GM23338 (cell line): ENCODE measurements around the gene KCNJ6. TPM values are rescaled to one million over a fixed set of nuclear protein-coding genes. Genes with fewer than 3 reads are reported as not detected.

Experiments
- ATAC-seq: fragments of 200-7000 bp; cut with Tn5 transposase; 3 replicates; pipeline ENCODE4 v1.9.1; 2020
- DNase-seq: peaks from one replicate; pipeline ENCODE4 v3.0.0-alpha.2; 2015; ENCODE audit warnings: low spot score
- H2AFZ ChIP-seq: fragments of 200-600 bp; sonication (generic); 2 replicates; pipeline ENCODE4 v1.8.0; 2016; ENCODE audit warnings: antibody characterized with exemption, mild to moderate bottlenecking, moderate library complexity
- H3F3A ChIP-seq: fragments of 200-600 bp; sonication (generic); replicated peaks from 2 replicates; pipeline ENCODE4 v1.8.0; 2017; ENCODE audit warnings: antibody characterized with exemption, mixed run types, low read depth
- H3K27ac ChIP-seq: fragments of 200-600 bp; sonication (generic); 2 replicates; pipeline ENCODE4 v1.6.1; 2016; ENCODE audit warnings: low read depth
- H3K27me3 ChIP-seq: fragments of 200-600 bp; sonication (generic); 2 replicates; pipeline ENCODE4 v1.8.0; 2016; ENCODE audit warnings: mild to moderate bottlenecking, mixed run types, moderate library complexity; ENCODE audit not compliant: insufficient read depth
- H3K36me3 ChIP-seq: fragments of 200-600 bp; sonication (generic); 2 replicates; pipeline ENCODE4 v1.8.0; 2016; ENCODE audit warnings: mild to moderate bottlenecking; ENCODE audit not compliant: insufficient read depth
- H3K4me1 ChIP-seq: fragments of 200-600 bp; sonication (generic); 2 replicates; pipeline ENCODE4 v1.8.0; 2016; ENCODE audit warnings: mild to moderate bottlenecking, moderate library complexity; ENCODE audit not compliant: insufficient read depth
- H3K4me2 ChIP-seq: fragments of 200-600 bp; sonication (generic); 2 replicates; pipeline ENCODE4 v1.7.1; 2017; ENCODE audit warnings: mixed run types
- H3K4me3 ChIP-seq: fragments of 200-600 bp; sonication (generic); 2 replicates; pipeline ENCODE4 v1.6.1; 2016; ENCODE audit warnings: mixed run types
- H3K79me2 ChIP-seq: fragments of 200-600 bp; sonication (generic); replicated peaks from 2 replicates; pipeline ENCODE4 v1.8.0; 2017; ENCODE audit warnings: mild to moderate bottlenecking; ENCODE audit not compliant: insufficient read depth
- H3K9me2 ChIP-seq: fragments of 200-600 bp; sonication (generic); 2 replicates; pipeline ENCODE4 v1.8.0; 2017; ENCODE audit not compliant: insufficient read depth
- H4K20me1 ChIP-seq: fragments of 200-600 bp; sonication (generic); replicated peaks from 2 replicates; pipeline ENCODE4 v1.8.0; 2017; ENCODE audit warnings: mild to moderate bottlenecking; ENCODE audit not compliant: insufficient read depth
- H3K27ac Mint-ChIP-seq: 2 replicates; pipeline ENCODE4 v1.8.0; 2020; ENCODE audit warnings: inconsistent platforms, mild to moderate bottlenecking, moderate library complexity, mixed read lengths
- H3K27me3 Mint-ChIP-seq: 3 replicates; pipeline ENCODE4 v1.8.0; 2022; ENCODE audit warnings: low read depth, mild to moderate bottlenecking, moderate library complexity, mixed read lengths, inconsistent platforms; ENCODE audit not compliant: insufficient read depth, poor library complexity
- H3K36me3 Mint-ChIP-seq: 3 replicates; pipeline ENCODE4 v1.8.0; 2021; ENCODE audit warnings: low read depth, mild to moderate bottlenecking, inconsistent platforms, moderate library complexity, mixed read lengths
- H3K4me1 Mint-ChIP-seq: 3 replicates; pipeline ENCODE4 v1.8.0; 2020; ENCODE audit warnings: mild to moderate bottlenecking, inconsistent platforms, mixed read lengths
- H3K4me3 Mint-ChIP-seq: 3 replicates; pipeline ENCODE4 v1.8.0; 2021; ENCODE audit warnings: moderate library complexity, mild to moderate bottlenecking, inconsistent platforms, mixed read lengths
- H3K9me3 Mint-ChIP-seq: 3 replicates; pipeline ENCODE4 v1.8.0; 2020; ENCODE audit warnings: moderate library complexity, mild to moderate bottlenecking, inconsistent platforms, mixed read lengths
- CREB1 ChIP-seq: fragments of 250-450 bp; sonication (Bioruptor Pico); IDR thresholded peaks from 2 replicates; pipeline ENCODE4 v1.5.0; 2020; ENCODE audit warnings: low read depth, mild to moderate bottlenecking, moderate library complexity
- EZH2 ChIP-seq: fragments of 200-600 bp; sonication (generic); IDR thresholded peaks from one replicate; pipeline ENCODE4 v1.8.0; 2017; ENCODE audit warnings: antibody characterized with exemption, mild to moderate bottlenecking, low read depth; ENCODE audit not compliant: unreplicated experiment
- EZH2phosphoT487 ChIP-seq: fragments of 200-600 bp; sonication (generic); IDR thresholded peaks from one replicate; pipeline ENCODE4 v1.8.1; 2018; ENCODE audit warnings: antibody characterized with exemption; ENCODE audit not compliant: unreplicated experiment
- JUNB ChIP-seq: IDR thresholded peaks from one replicate; pipeline ENCODE4 v1.6.1; 2016; ENCODE audit warnings: antibody characterized with exemption; ENCODE audit not compliant: unreplicated experiment
- NANOG ChIP-seq: IDR thresholded peaks from 2 replicates; pipeline ENCODE4 v1.6.1; 2016; ENCODE audit warnings: antibody characterized with exemption, borderline replicate concordance
- POLR2AphosphoS5 ChIP-seq: IDR thresholded peaks from 2 replicates; pipeline ENCODE4 v1.6.1; 2016; ENCODE audit warnings: antibody characterized with exemption, low read depth
- REST ChIP-seq: IDR thresholded peaks from one replicate; pipeline ENCODE4 v1.6.1; 2018; ENCODE audit warnings: antibody characterized with exemption; ENCODE audit not compliant: unreplicated experiment
- STAT1 ChIP-seq: IDR thresholded peaks from one replicate; pipeline ENCODE4 v1.6.1; 2016; ENCODE audit warnings: antibody characterized with exemption; ENCODE audit not compliant: unreplicated experiment
- ZNF114 ChIP-seq: fragments of 250-450 bp; sonication (Bioruptor Pico); IDR thresholded peaks from 2 replicates; pipeline ENCODE4 v1.5.0; 2020; ENCODE audit warnings: mild to moderate bottlenecking, moderate library complexity
- ZNF331 ChIP-seq: fragments of 250-450 bp; sonication (Bioruptor Pico); IDR thresholded peaks from 2 replicates; pipeline ENCODE4 v1.5.0; 2020; ENCODE audit warnings: low read depth, mild to moderate bottlenecking, moderate library complexity
- polyA plus RNA-seq: library from polyadenylated mRNA; unstranded; fragments of >200 nt; fragmentation: Nextera tagmentation; extraction: Ambion mirVana; gene quantifications from 2 replicates; pipeline ENCODE4 v1.2.1, GENCODE V29; 2016
- total RNA-seq: library from RNA; depleted of rRNA; stranded (reverse); fragments of >200 nt; shearing (Covaris generic); gene quantifications from 2 replicates; pipeline ENCODE4 v1.2.3, GENCODE V29; 2014
- TF ChIP-seq, protein P1 (sequence below), 2 experiments: fragments of 200-600 bp in 1 of 2; sonication (generic) in 1 of 2; conservative IDR thresholded peaks; 2 replicates each; pipeline versions ENCODE4 v1.5.1 to v1.6.1; 2016 to 2017; ENCODE audit warnings: antibody characterized with exemption in 2 of 2, low read depth in 2 of 2, mild to moderate bottlenecking in 2 of 2, moderate library complexity in 1 of 2
- TF ChIP-seq, protein P2 (sequence below): IDR thresholded peaks from 2 replicates; pipeline ENCODE4 v1.6.1; 2016; ENCODE audit warnings: antibody characterized with exemption
- TF ChIP-seq, protein P3 (sequence below): fragments of 250-450 bp; sonication (Bioruptor Pico); IDR thresholded peaks from 2 replicates; pipeline ENCODE4 v1.5.0; 2020; ENCODE audit warnings: mild to moderate bottlenecking, moderate library complexity

KCNJ6 gene
- total and polyA plus RNA-seq, 2 experiments from 2014 or later = 0.48 to 0.52 TPM

DNA sequence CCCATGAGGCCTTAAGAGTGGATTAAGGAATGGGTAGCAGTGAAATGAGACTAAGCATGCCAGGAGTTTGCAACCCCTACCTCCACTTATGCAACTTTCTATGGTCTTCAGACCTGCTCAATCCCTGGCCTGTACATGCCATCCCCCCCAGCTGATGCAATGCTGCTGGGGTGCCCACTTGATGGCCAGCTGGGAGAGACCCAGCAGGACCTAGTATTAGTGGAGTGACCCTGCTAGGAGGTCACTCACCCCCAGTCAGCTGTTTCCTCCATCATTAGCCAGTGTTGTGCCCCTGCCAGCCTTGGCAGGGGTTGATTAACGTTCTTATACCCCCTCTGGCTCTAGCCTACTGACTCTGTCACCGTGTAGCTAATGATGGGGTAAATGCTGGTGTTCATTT is 313.1 kb downstream of the KCNJ6 start:
- Mint-ChIP-seq H3K36me3 (peaks cover 5% of the 10 kb centered on the region), H3K4me1 (no peaks in the 10 kb centered on the region; the same call in 2 of the 3 replicates), H3K27me3 (peaks cover 3% of the 10 kb centered on the region), H3K4me3 (no peak overlapping the region), H3K27ac (no peak overlapping the region), H3K9me3 (peaks cover 5% of the 10 kb centered on the region)
- H3K36me3 ChIP-seq = no peaks in the 10 kb centered on the region
- no peaks in the 10 kb centered on the region for H3F3A ChIP-seq
- H3K4me3 ChIP-seq = no peak overlapping the region
- no peak overlapping the region for H3K27ac ChIP-seq
- no peaks in the 10 kb centered on the region for H3K79me2 ChIP-seq
- peaks cover 44% of the 10 kb centered on the region for H3K9me2 ChIP-seq
- no peaks in the 10 kb centered on the region for H4K20me1 ChIP-seq
- no peaks in the 10 kb centered on the region for H3K4me1 ChIP-seq
- DNase-seq = no peak
- TF ChIP-seq NANOG (no peak), ZNF331 (CRISPR knock-in tag) (no peak), JUNB (no peak), EZH2phosphoT487 (no peak), REST (no peak), CREB1 (CRISPR knock-in tag) (no peak), EZH2 (no peak), STAT1 (no peak), ZNF114 (CRISPR knock-in tag) (no peak), POLR2AphosphoS5 (no peak)
- TF ChIP-seq, protein P1, sequence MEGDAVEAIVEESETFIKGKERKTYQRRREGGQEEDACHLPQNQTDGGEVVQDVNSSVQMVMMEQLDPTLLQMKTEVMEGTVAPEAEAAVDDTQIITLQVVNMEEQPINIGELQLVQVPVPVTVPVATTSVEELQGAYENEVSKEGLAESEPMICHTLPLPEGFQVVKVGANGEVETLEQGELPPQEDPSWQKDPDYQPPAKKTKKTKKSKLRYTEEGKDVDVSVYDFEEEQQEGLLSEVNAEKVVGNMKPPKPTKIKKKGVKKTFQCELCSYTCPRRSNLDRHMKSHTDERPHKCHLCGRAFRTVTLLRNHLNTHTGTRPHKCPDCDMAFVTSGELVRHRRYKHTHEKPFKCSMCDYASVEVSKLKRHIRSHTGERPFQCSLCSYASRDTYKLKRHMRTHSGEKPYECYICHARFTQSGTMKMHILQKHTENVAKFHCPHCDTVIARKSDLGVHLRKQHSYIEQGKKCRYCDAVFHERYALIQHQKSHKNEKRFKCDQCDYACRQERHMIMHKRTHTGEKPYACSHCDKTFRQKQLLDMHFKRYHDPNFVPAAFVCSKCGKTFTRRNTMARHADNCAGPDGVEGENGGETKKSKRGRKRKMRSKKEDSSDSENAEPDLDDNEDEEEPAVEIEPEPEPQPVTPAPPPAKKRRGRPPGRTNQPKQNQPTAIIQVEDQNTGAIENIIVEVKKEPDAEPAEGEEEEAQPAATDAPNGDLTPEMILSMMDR (conservative IDR thresholded peaks at IDR 0.05; ENCODE audit: low read depth in 2 of 2) = no peak
- TF ChIP-seq, protein P2, sequence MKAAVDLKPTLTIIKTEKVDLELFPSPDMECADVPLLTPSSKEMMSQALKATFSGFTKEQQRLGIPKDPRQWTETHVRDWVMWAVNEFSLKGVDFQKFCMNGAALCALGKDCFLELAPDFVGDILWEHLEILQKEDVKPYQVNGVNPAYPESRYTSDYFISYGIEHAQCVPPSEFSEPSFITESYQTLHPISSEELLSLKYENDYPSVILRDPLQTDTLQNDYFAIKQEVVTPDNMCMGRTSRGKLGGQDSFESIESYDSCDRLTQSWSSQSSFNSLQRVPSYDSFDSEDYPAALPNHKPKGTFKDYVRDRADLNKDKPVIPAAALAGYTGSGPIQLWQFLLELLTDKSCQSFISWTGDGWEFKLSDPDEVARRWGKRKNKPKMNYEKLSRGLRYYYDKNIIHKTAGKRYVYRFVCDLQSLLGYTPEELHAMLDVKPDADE = no peak
- TF ChIP-seq, protein P3, sequence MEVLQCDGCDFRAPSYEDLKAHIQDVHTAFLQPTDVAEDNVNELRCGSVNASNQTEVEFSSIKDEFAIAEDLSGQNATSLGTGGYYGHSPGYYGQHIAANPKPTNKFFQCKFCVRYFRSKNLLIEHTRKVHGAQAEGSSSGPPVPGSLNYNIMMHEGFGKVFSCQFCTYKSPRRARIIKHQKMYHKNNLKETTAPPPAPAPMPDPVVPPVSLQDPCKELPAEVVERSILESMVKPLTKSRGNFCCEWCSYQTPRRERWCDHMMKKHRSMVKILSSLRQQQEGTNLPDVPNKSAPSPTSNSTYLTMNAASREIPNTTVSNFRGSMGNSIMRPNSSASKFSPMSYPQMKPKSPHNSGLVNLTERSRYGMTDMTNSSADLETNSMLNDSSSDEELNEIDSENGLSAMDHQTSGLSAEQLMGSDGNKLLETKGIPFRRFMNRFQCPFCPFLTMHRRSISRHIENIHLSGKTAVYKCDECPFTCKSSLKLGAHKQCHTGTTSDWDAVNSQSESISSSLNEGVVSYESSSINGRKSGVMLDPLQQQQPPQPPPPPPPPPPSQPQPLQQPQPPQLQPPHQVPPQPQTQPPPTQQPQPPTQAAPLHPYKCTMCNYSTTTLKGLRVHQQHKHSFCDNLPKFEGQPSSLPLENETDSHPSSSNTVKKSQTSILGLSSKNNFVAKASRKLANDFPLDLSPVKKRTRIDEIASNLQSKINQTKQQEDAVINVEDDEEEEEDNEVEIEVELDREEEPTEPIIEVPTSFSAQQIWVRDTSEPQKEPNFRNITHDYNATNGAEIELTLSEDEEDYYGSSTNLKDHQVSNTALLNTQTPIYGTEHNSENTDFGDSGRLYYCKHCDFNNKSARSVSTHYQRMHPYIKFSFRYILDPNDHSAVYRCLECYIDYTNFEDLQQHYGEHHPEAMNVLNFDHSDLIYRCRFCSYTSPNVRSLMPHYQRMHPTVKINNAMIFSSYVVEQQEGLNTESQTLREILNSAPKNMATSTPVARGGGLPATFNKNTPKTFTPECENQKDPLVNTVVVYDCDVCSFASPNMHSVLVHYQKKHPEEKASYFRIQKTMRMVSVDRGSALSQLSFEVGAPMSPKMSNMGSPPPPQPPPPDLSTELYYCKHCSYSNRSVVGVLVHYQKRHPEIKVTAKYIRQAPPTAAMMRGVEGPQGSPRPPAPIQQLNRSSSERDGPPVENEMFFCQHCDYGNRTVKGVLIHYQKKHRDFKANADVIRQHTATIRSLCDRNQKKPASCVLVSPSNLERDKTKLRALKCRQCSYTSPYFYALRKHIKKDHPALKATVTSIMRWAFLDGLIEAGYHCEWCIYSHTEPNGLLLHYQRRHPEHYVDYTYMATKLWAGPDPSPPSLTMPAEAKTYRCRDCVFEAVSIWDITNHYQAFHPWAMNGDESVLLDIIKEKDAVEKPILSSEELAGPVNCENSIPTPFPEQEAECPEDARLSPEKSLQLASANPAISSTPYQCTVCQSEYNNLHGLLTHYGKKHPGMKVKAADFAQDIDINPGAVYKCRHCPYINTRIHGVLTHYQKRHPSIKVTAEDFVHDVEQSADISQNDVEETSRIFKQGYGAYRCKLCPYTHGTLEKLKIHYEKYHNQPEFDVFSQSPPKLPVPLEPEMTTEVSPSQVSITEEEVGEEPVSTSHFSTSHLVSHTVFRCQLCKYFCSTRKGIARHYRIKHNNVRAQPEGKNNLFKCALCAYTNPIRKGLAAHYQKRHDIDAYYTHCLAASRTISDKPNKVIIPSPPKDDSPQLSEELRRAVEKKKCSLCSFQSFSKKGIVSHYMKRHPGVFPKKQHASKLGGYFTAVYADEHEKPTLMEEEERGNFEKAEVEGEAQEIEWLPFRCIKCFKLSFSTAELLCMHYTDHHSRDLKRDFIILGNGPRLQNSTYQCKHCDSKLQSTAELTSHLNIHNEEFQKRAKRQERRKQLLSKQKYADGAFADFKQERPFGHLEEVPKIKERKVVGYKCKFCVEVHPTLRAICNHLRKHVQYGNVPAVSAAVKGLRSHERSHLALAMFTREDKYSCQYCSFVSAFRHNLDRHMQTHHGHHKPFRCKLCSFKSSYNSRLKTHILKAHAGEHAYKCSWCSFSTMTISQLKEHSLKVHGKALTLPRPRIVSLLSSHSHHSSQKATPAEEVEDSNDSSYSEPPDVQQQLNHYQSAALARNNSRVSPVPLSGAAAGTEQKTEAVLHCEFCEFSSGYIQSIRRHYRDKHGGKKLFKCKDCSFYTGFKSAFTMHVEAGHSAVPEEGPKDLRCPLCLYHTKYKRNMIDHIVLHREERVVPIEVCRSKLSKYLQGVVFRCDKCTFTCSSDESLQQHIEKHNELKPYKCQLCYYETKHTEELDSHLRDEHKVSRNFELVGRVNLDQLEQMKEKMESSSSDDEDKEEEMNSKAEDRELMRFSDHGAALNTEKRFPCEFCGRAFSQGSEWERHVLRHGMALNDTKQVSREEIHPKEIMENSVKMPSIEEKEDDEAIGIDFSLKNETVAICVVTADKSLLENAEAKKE (CRISPR knock-in tag) = no peak
- no peaks in the 10 kb centered on the region for H3K27me3 ChIP-seq
- no peak for ATAC-seq
- H3K4me2 ChIP-seq = no peak overlapping the region
- H2AFZ ChIP-seq = no peak overlapping the region
